Endothelial cell of umbilical vein (primary cell): Measurements from ENCODE around the gene PSPC1. TPM values are rescaled to one million over a fixed set of nuclear protein-coding genes. Genes with fewer than 3 reads are reported as not detected.

Experiments
- BruUV-seq: library from RNA; stranded (reverse); fragments of 400-500 nt; replicated peaks from 2 replicates; lab custom pipeline; 2021; lab: Mats Ljungman, UMichigan
- CTCF ChIA-PET: fragments of 300-600, 350-600 bp; sonication (Branson Sonifier 250); formaldehyde crosslinking; loops from one replicate; lab custom pipeline; 2021; ENCODE audit warnings: antibody characterized with exemption, inconsistent platforms; lab: Charles Lee
- POLR2A ChIA-PET: fragments of 300-600, 350-600 bp; sonication (Branson Sonifier 250); formaldehyde crosslinking; loops from one replicate; lab custom pipeline; 2021; ENCODE audit warnings: antibody characterized with exemption, inconsistent platforms; lab: Charles Lee
- DNase-seq: peaks from one replicate; pipeline ENCODE4 v3.0.0-alpha.2; 2011; ENCODE audit warnings: low read depth, low spot score
- FAIRE-seq: peaks from 2 replicates; lab custom pipeline; 2011; peaks lifted over from hg19 to GRCh38; lab: Jason Lieb, UNC
- H2AFZ ChIP-seq: 2 replicates; pipeline ENCODE4 v1.6.0; 2012; ENCODE audit warnings: low read depth, low read length, control low read depth, inconsistent platforms
- H3K27ac ChIP-seq: 2 replicates; pipeline ENCODE4 v1.5.1; 2011; ENCODE audit warnings: low read depth, mild to moderate bottlenecking, control low read depth, low read length, moderate library complexity; ENCODE audit not compliant: insufficient read depth
- H3K27me3 ChIP-seq, 2 experiments: 2 replicates each; pipeline versions ENCODE4 v1.6.0 to v1.6.1; 2011; ENCODE audit warnings: low read length in 2 of 2, mixed read lengths in 1 of 2; ENCODE audit not compliant: control insufficient read depth in 2 of 2, insufficient read depth in 2 of 2
- H3K36me3 ChIP-seq, 2 experiments: 2 replicates in 1 of 2; 3 replicates in 1 of 2; pipeline ENCODE4 v1.5.1; 2011; ENCODE audit warnings: low read length in 2 of 2, mild to moderate bottlenecking in 1 of 2, moderate library complexity in 1 of 2; ENCODE audit not compliant: control insufficient read depth in 2 of 2, insufficient read depth in 2 of 2; ENCODE audit errors: extremely low read depth in 1 of 2
- H3K4me1 ChIP-seq: 3 replicates; pipeline ENCODE4 v1.5.1; 2011; ENCODE audit warnings: mild to moderate bottlenecking, low read length; ENCODE audit not compliant: control insufficient read depth, insufficient read depth; ENCODE audit errors: extremely low read depth
- H3K4me2 ChIP-seq: 2 replicates; pipeline ENCODE4 v1.6.1; 2011; ENCODE audit warnings: low read length, control low read depth, mixed read lengths; ENCODE audit not compliant: insufficient read depth
- H3K4me3 ChIP-seq, 3 experiments: fragments of 200-600 bp in 1 of 3; sonication (generic), shearing (Covaris generic) in 1 of 3; replicated peaks in 1 of 3; 2 replicates each; pipeline ENCODE4 v1.5.1; 2011 to 2016; ENCODE audit warnings: control low read depth in 3 of 3, low read length in 3 of 3, mild to moderate bottlenecking in 2 of 3, inconsistent platforms in 1 of 3, low read depth in 1 of 3, moderate library complexity in 1 of 3; ENCODE audit not compliant: insufficient read depth in 1 of 3
- H3K79me2 ChIP-seq: 2 replicates; pipeline ENCODE4 v1.6.0; 2012; ENCODE audit warnings: low read length, inconsistent platforms; ENCODE audit not compliant: control insufficient read depth, insufficient read depth
- H3K9ac ChIP-seq: replicated peaks from 2 replicates; pipeline ENCODE3; 2011; ENCODE audit warnings: low read length, control low read depth; ENCODE audit not compliant: insufficient read depth; ENCODE audit errors: extremely low read depth
- H3K9me1 ChIP-seq: replicated peaks from 3 replicates; pipeline ENCODE4 v1.6.0; 2011; ENCODE audit warnings: mild to moderate bottlenecking, low read length; ENCODE audit not compliant: control insufficient read depth, insufficient read depth; ENCODE audit errors: extremely low read depth
- H3K9me3 ChIP-seq: replicated peaks from 2 replicates; pipeline ENCODE4 v1.5.1; 2012; ENCODE audit warnings: low read length, inconsistent platforms; ENCODE audit not compliant: control insufficient read depth, insufficient read depth
- H4K20me1 ChIP-seq: replicated peaks from 2 replicates; pipeline ENCODE3; 2011; ENCODE audit warnings: mild to moderate bottlenecking, low read length; ENCODE audit not compliant: control insufficient read depth, insufficient read depth; ENCODE audit errors: extremely low read depth
- EZH2 ChIP-seq: IDR thresholded peaks from 2 replicates; pipeline ENCODE4 v1.6.1; 2012; ENCODE audit warnings: borderline replicate concordance, low read depth, mild to moderate bottlenecking, moderate library complexity, low read length, inconsistent platforms; ENCODE audit not compliant: severe bottlenecking
- FOS ChIP-seq: IDR thresholded peaks from 2 replicates; pipeline ENCODE4 v1.6.1; 2011; ENCODE audit warnings: mild to moderate bottlenecking, low read length, moderate library complexity, borderline replicate concordance; ENCODE audit not compliant: insufficient read depth
- GATA2 ChIP-seq: IDR thresholded peaks from 2 replicates; pipeline ENCODE4 v1.7.0; 2011; ENCODE audit warnings: low read depth, mild to moderate bottlenecking, moderate library complexity, mixed read lengths, low read length; ENCODE audit not compliant: insufficient read length, insufficient read depth
- JUN ChIP-seq: IDR thresholded peaks from 2 replicates; pipeline ENCODE4 v1.6.1; 2011; ENCODE audit warnings: borderline replicate concordance, low read depth; ENCODE audit not compliant: insufficient read length, insufficient read depth
- MYC ChIP-seq: IDR thresholded peaks from one replicate; pipeline ENCODE4 v1.6.1; 2011; ENCODE audit warnings: mild to moderate bottlenecking, low read depth, low read length
- POLR2A ChIP-seq: IDR thresholded peaks from 2 replicates; pipeline ENCODE4 v1.6.1; 2012; ENCODE audit warnings: low read depth, mild to moderate bottlenecking, control low read depth, low read length
- POLR2AphosphoS5 ChIP-seq: IDR thresholded peaks from 2 replicates; pipeline ENCODE4 v1.6.1; 2012; ENCODE audit warnings: low read depth, mild to moderate bottlenecking, control low read depth, low read length, moderate library complexity; ENCODE audit not compliant: insufficient read depth
- dilution Hi-C: fragments of 300-500 bp; cut with MboI; formaldehyde crosslinking; loops from one replicate; pipeline ENCODE4 v1.15.0; 2019; ENCODE audit warnings: low sequenced_read_pairs; ENCODE audit not compliant: extremely low pct_ligation_motif_present
- intact Hi-C: fragments of 100-400 bp; cut with micrococcal nuclease; formaldehyde crosslinking; loops from one replicate; pipeline ENCODE4 v1.10.0; 2022
- polyA plus RNA-seq, 4 experiments: library from polyadenylated mRNA; depleted of rRNA in 3 of 4; stranded (reverse) in 3 of 4; unstranded in 1 of 4; fragments of >200 nt; gene quantifications; 2 replicates each; pipeline versions ENCODE4 v1.2.1 to v1.2.3, GENCODE V29; 2011 to 2012; ENCODE audit warnings: missing spikeins in 1 of 4
- total RNA-seq: library from RNA; stranded (reverse); gene quantifications from 2 replicates; pipeline ENCODE4 v1.2.3, GENCODE V29; 2021
- TF ChIP-seq, protein P1 (sequence below), 2 donors: IDR thresholded peaks; 1 replicate in 1 of 2; 2 replicates in 1 of 2; pipeline ENCODE4 v1.5.1; 2011; ENCODE audit warnings: low read length in 2 of 2, mild to moderate bottlenecking in 2 of 2, moderate library complexity in 2 of 2, control low read depth in 1 of 2, inconsistent platforms in 1 of 2, low read depth in 1 of 2; ENCODE audit not compliant: insufficient read depth in 1 of 2; ENCODE audit errors: extremely low read depth in 1 of 2
- TF ChIP-seq, protein P2 (sequence below): IDR thresholded peaks from 2 replicates; pipeline ENCODE4 v1.6.1; 2011; ENCODE audit not compliant: insufficient read depth, insufficient read length

Gene PSPC1
- total and polyA plus RNA-seq, 2 donors (not counting 3 experiments of a cell fraction or from before 2014, with no cell fraction given): 22.8 to 55.7 TPM

DNA sequence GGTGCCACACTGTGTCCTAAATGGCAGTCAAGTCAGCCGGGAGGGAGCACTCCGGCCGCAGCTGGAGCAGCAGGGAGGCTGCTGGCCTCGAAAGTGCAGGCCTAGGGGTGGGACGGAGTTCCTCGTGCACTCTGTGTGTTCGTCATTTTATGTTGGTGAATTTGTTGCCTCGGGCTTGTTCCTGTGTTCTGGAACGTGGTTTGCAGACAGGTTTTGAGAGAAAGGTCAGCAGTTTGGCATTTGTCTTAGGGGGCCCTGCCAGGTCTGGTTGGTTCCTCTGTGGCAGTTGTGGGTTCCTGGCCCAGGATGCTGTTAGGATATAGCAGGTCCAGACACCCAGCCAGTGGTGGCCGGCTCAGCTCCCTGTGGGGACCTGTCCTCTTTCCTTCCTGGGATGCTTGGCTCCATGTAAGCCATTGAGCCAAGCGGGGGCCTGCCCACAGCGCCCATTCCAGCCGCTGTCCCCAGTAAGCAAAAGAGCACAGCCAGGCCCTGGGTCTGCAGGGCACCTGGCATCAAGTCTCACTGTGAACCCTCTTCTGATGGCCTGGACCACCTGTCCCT lies 119.2 kb downstream of the PSPC1 start:
- Histone ChIP-seq H3K79me2 (no peaks in the 10 kb centered on the region), H3K9me1 (no peaks in the 10 kb centered on the region), H4K20me1 (no peaks in the 10 kb centered on the region), H3K9me3 (no peaks in the 10 kb centered on the region), H3K4me3 (no peak overlapping the region), H3K27ac (no peak overlapping the region), H3K27me3 (no peaks in the 10 kb centered on the region), H2AFZ (no peak overlapping the region), H3K36me3 (peaks cover 5 to 13% of the 10 kb centered on the region in 2 experiments), H3K4me2 (no peak overlapping the region), H3K9ac (no peak overlapping the region), H3K4me1 (no peaks in the 10 kb centered on the region)
- FAIRE-seq (no peak), DNase-seq (no peak)
- ChIA-PET POLR2A (no interaction called here), CTCF (no interaction called here)
- TF ChIP-seq POLR2AphosphoS5: no peak
- no peak for TF ChIP-seq MYC
- no peak for TF ChIP-seq JUN
- no peak for TF ChIP-seq FOS
- TF ChIP-seq, protein P1, sequence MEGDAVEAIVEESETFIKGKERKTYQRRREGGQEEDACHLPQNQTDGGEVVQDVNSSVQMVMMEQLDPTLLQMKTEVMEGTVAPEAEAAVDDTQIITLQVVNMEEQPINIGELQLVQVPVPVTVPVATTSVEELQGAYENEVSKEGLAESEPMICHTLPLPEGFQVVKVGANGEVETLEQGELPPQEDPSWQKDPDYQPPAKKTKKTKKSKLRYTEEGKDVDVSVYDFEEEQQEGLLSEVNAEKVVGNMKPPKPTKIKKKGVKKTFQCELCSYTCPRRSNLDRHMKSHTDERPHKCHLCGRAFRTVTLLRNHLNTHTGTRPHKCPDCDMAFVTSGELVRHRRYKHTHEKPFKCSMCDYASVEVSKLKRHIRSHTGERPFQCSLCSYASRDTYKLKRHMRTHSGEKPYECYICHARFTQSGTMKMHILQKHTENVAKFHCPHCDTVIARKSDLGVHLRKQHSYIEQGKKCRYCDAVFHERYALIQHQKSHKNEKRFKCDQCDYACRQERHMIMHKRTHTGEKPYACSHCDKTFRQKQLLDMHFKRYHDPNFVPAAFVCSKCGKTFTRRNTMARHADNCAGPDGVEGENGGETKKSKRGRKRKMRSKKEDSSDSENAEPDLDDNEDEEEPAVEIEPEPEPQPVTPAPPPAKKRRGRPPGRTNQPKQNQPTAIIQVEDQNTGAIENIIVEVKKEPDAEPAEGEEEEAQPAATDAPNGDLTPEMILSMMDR (IDR thresholded peaks at IDR 0.05; ENCODE audit: extremely low read depth in 1 of 2, insufficient read depth in 1 of 2, low read depth in 1 of 2, low read length in 2 of 2): no peak
- TF ChIP-seq EZH2: no peak
- TF ChIP-seq, protein P2, sequence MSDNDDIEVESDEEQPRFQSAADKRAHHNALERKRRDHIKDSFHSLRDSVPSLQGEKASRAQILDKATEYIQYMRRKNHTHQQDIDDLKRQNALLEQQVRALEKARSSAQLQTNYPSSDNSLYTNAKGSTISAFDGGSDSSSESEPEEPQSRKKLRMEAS: no peak
- no peak for TF ChIP-seq GATA2
- no peak for TF ChIP-seq POLR2A
- no TSS peak for BruUV-seq
- intact Hi-C loops (no loop called here), dilution Hi-C loops (no loop called here)
